OCI-LY3 (cell line): ENCODE data around the gene NUAK2.

ENCODE experiments used
- CTCF ChIP-seq: fragments of 200-600, 300-600 bp; sonication (generic); IDR thresholded peaks from 2 replicates; pipeline ENCODE4 v1.5.1; 2014; ENCODE audit warnings: antibody characterized with exemption, low read length, low read depth
- EZH2phosphoT487 ChIP-seq: fragments of 200-600 bp; shearing (Covaris generic); IDR thresholded peaks from 2 replicates; pipeline ENCODE4 v1.6.1; 2018; ENCODE audit warnings: antibody characterized with exemption, mixed run types, low read depth

- TF ChIP-seq CTCF (no peak), EZH2phosphoT487 (no peak)
These were observed 3.2 kb upstream of the NUAK2 start for GRCh38 chr1:205324781-205325180.
